Measurements from ENCODE around the gene ST6GAL1. TPM values are rescaled to one million over a fixed set of nuclear protein-coding genes. Genes with fewer than 3 reads are reported as not detected.

The ST6GAL1 gene
- polyA plus RNA-seq, 1 donor: 126 TPM

DNA sequence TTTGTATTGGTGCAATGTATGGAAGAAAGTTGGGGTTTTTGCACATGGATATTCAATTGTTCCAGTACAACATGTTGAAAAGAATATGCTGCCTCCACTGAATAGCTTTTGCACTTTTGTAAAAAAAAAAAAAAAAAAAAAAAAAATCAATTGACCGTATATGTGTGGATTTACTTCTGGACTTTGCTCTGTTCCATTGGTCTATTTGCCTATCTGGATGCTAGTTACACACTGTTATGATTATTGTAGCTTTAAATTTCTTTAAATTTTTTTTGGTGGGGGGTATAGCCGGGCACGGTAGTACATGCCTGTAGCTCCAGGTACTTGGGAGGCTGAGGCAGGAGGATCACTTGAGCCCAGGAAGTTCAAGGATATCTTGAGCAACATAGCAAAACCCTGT is 156.5 kb downstream of the ST6GAL1 start:
- Histone ChIP-seq H3K27me3 (ENCODE audit: control insufficient read depth, insufficient read depth, low read length) (no peaks in the 10 kb centered on the region), H3K4me1 (ENCODE audit: control insufficient read depth, insufficient read depth, low read length) (no peaks in the 10 kb centered on the region), H3K36me3 (ENCODE audit: control insufficient read depth, insufficient read depth, low read length) (no peaks in the 10 kb centered on the region), H3K27ac (ENCODE audit: low read length) (no peak overlapping the region), H3K9me3 (ENCODE audit: control insufficient read depth, low read depth, low read length) (peaks cover 13% of the 10 kb centered on the region), H3K4me3 (ENCODE audit: low read length) (no peak overlapping the region)
- WGBS (ENCODE audit: insufficient coverage, low lambda C conversion rate): no CpG with 5 or more reads among the region's 3 CpGs
- DNase-seq: no peak

DNA sequence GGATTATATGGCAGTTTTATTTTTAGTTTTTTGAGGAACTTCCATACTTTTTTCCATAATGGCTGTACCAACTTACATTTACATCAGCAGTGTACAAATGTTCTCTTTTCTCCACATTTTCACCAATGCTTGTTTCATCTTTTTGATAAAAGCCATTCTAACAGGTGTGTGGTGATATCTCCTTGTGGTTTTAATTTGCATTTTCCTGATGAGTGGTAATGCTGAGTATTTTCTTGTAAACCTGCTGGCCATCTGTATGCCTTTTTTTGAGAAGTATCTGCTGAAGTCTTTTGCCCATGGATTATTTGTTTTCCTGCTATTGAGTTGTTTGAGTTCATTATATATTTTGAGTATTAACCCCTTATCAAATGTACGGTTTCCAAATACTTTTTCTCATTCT is 158.4 kb downstream of the ST6GAL1 start:
- no CpG with 5 or more reads among the region's 1 CpG for WGBS (ENCODE audit: insufficient coverage, low lambda C conversion rate)
- no peaks in the 10 kb centered on the region for H3K36me3 ChIP-seq (ENCODE audit: control insufficient read depth, insufficient read depth, low read length)
- H3K27ac ChIP-seq (ENCODE audit: low read length): no peak overlapping the region
- H3K27me3 ChIP-seq (ENCODE audit: control insufficient read depth, insufficient read depth, low read length): no peaks in the 10 kb centered on the region
- no peaks in the 10 kb centered on the region for H3K4me1 ChIP-seq (ENCODE audit: control insufficient read depth, insufficient read depth, low read length)
- H3K9me3 ChIP-seq (ENCODE audit: control insufficient read depth, low read depth, low read length): peaks cover 13% of the 10 kb centered on the region
- no peak overlapping the region for H3K4me3 ChIP-seq (ENCODE audit: low read length)
- DNase-seq: no peak

DNA sequence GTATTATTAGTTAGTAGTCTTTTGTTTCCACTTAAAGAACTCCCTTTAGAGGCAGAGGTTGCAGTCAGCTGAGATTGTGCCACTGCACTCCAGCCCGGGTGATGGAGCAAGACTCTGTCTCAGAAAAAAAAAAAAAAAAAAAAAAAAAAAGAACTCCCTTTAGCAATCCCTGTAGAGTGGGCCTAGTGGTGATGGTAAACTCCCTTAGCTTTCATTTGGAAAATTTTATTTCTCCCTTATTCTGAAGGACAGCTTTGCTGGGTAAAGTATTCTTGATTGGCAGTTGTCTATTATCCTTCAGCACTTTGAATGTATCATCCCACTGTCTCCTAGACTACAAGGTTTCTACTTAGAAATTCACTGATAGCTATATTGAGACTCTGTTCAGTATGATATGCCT is 163.0 kb downstream of the ST6GAL1 start:
- H3K9me3 ChIP-seq (ENCODE audit: control insufficient read depth, low read depth, low read length): peaks cover 6% of the 10 kb centered on the region
- WGBS (ENCODE audit: insufficient coverage, low lambda C conversion rate): no CpG with 5 or more reads among the region's 1 CpG

DNA sequence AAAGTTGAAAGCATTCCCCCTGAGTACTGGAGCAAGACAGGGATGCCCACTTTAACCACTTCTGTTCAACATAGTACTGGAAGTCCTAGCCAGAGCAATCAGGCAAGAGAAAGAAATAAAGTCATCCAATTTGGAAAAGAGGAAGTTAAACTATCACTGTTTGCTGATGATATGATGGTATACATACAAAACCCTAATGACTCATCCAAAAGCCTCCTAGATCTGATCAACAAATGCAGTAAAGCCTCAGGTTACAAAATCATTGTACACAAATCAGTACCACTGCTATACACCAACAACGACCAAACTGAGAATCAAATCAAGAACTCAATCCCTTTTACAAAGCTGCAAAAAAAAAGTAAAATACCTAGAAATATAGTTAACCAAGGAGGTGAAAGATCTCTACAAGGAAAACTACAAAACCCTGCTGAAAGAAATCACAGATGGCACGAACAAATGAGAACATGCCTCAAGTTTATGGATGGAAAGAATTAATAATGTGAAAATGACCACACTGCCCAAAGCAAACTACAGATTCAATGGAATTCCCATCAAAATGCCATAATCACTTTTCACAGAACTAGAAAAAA is 168.7 kb downstream of the ST6GAL1 start:
- no peaks in the 10 kb centered on the region for H3K27me3 ChIP-seq (ENCODE audit: control insufficient read depth, insufficient read depth, low read length)
- WGBS (ENCODE audit: insufficient coverage, low lambda C conversion rate): no CpG with 5 or more reads among the region's 2 CpGs
- H3K4me3 ChIP-seq (ENCODE audit: low read length): no peak overlapping the region
- no peak overlapping the region for H3K27ac ChIP-seq (ENCODE audit: low read length)
- H3K36me3 ChIP-seq (ENCODE audit: control insufficient read depth, insufficient read depth, low read length): no peaks in the 10 kb centered on the region
- H3K9me3 ChIP-seq (ENCODE audit: control insufficient read depth, low read depth, low read length): peaks cover 3% of the 10 kb centered on the region
- H3K4me1 ChIP-seq (ENCODE audit: control insufficient read depth, insufficient read depth, low read length): peaks cover 4% of the 10 kb centered on the region
- no peak for DNase-seq

More for the DNA sequence above, 163.0 kb downstream of the ST6GAL1 start:
- no peaks in the 10 kb centered on the region for H3K36me3 ChIP-seq (ENCODE audit: control insufficient read depth, insufficient read depth, low read length)
- no peak for DNase-seq
- H3K27me3 ChIP-seq (ENCODE audit: control insufficient read depth, insufficient read depth, low read length): no peaks in the 10 kb centered on the region
- H3K27ac ChIP-seq (ENCODE audit: low read length): no peak overlapping the region
- no peaks in the 10 kb centered on the region for H3K4me1 ChIP-seq (ENCODE audit: control insufficient read depth, insufficient read depth, low read length)
- no peak overlapping the region for H3K4me3 ChIP-seq (ENCODE audit: low read length)

GRCh38 chr3:187101184-187102072 is 171.1 kb downstream of the ST6GAL1 start:
- Histone ChIP-seq H3K4me1 (ENCODE audit: control insufficient read depth, insufficient read depth, low read length) (peaks cover 4% of the 10 kb centered on the region), H3K36me3 (ENCODE audit: control insufficient read depth, insufficient read depth, low read length) (no peaks in the 10 kb centered on the region), H3K4me3 (ENCODE audit: low read length) (no peak overlapping the region), H3K9me3 (ENCODE audit: control insufficient read depth, low read depth, low read length) (no peaks in the 10 kb centered on the region), H3K27ac (ENCODE audit: low read length) (no peak overlapping the region), H3K27me3 (ENCODE audit: control insufficient read depth, insufficient read depth, low read length) (no peaks in the 10 kb centered on the region)
- DNase-seq: peak; percentile 31 to 50
- no CpG with 5 or more reads among the region's 9 CpGs for WGBS (ENCODE audit: insufficient coverage, low lambda C conversion rate)

GRCh38 chr3:187102073-187102634 is 171.8 kb downstream of the ST6GAL1 start:
- WGBS (ENCODE audit: insufficient coverage, low lambda C conversion rate): no CpG with 5 or more reads among the region's 1 CpG
- no peak overlapping the region for H3K4me3 ChIP-seq (ENCODE audit: low read length)
- no peak overlapping the region for H3K27ac ChIP-seq (ENCODE audit: low read length)
- no peaks in the 10 kb centered on the region for H3K27me3 ChIP-seq (ENCODE audit: control insufficient read depth, insufficient read depth, low read length)
- no peak for DNase-seq
- no peaks in the 10 kb centered on the region for H3K36me3 ChIP-seq (ENCODE audit: control insufficient read depth, insufficient read depth, low read length)
- H3K4me1 ChIP-seq (ENCODE audit: control insufficient read depth, insufficient read depth, low read length): peaks cover 4% of the 10 kb centered on the region
- no peaks in the 10 kb centered on the region for H3K9me3 ChIP-seq (ENCODE audit: control insufficient read depth, low read depth, low read length)

DNA sequence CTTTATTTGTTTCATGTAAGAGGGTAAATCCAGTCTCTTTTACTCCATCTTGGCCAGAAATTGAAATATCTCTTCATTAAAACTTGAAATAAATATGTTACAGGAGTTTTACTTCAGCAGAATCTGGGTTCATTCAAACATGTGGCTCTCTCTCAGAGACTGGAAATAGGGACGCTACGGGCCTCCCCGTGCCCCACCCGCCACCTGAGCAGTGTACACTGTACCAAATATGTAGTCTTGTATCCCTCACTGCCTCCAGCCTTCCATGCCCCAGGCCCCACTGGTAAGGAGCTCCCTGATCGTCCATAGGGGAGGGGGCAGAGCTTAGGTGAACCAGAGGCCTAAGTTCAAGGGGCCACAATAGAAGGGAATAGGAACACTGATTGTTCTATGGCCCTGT is 172.9 kb downstream of the ST6GAL1 start:
- Histone ChIP-seq H3K27ac (ENCODE audit: low read length) (no peak overlapping the region), H3K4me3 (ENCODE audit: low read length) (no peak overlapping the region), H3K36me3 (ENCODE audit: control insufficient read depth, insufficient read depth, low read length) (no peaks in the 10 kb centered on the region), H3K4me1 (ENCODE audit: control insufficient read depth, insufficient read depth, low read length) (peaks cover 4% of the 10 kb centered on the region), H3K9me3 (ENCODE audit: control insufficient read depth, low read depth, low read length) (no peaks in the 10 kb centered on the region), H3K27me3 (ENCODE audit: control insufficient read depth, insufficient read depth, low read length) (no peaks in the 10 kb centered on the region)
- WGBS (ENCODE audit: insufficient coverage, low lambda C conversion rate): no CpG with 5 or more reads among the region's 5 CpGs
- no peak for DNase-seq

DNA sequence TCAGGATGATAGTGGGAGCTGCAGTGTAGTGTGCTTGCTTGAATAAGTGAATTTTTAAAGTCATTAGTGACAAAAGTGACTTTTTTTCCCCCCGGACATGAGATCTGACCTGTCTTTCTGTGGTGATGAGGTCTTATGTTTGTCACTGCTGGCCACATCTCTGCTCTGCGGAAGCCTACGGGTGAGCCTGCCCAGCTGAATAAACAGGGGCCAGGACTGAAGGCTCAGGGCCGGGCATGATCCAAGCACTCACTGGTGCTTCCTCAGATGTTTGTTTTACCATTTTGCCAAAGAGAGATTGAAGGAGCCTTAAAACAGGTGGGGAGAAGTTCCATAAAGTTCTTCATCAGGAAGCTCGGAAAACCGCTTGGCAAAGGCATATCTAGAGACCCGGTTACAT is 174.0 kb downstream of the ST6GAL1 start:
- WGBS (ENCODE audit: insufficient coverage, low lambda C conversion rate): no CpG with 5 or more reads among the region's 7 CpGs
- Histone ChIP-seq H3K4me1 (ENCODE audit: control insufficient read depth, insufficient read depth, low read length) (peaks cover 4% of the 10 kb centered on the region), H3K27ac (ENCODE audit: low read length) (no peak overlapping the region), H3K9me3 (ENCODE audit: control insufficient read depth, low read depth, low read length) (no peaks in the 10 kb centered on the region), H3K4me3 (ENCODE audit: low read length) (no peak overlapping the region), H3K36me3 (ENCODE audit: control insufficient read depth, insufficient read depth, low read length) (no peaks in the 10 kb centered on the region), H3K27me3 (ENCODE audit: control insufficient read depth, insufficient read depth, low read length) (no peaks in the 10 kb centered on the region)
- DNase-seq: no peak

DNA sequence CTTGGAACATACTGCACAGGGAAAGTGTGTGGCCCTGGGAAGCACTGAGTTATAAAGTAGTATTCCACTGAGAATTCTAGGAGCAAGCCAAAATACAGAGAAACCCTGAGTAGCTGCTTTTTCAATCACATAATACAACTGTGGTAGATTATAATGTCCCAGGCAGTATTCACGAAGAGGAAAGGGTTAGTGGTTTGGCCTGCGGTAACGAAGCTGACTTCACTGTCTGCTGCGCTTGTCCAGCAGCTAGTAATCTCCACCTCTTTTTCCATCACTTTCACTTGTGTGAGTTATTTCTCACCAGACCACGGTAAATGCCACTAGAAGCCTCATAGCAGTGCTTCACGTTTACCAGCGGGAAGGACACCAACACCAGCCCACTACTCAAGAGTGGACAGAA is 174.6 kb downstream of the ST6GAL1 start:
- DNase-seq: peak in 1 of 2 donors; percentile 2
- H3K27ac ChIP-seq (ENCODE audit: low read length): no peak overlapping the region
- H3K4me1 ChIP-seq (ENCODE audit: control insufficient read depth, insufficient read depth, low read length): peaks cover 4% of the 10 kb centered on the region
- no peaks in the 10 kb centered on the region for H3K36me3 ChIP-seq (ENCODE audit: control insufficient read depth, insufficient read depth, low read length)
- WGBS (ENCODE audit: insufficient coverage, low lambda C conversion rate): no CpG with 5 or more reads among the region's 7 CpGs
- no peaks in the 10 kb centered on the region for H3K9me3 ChIP-seq (ENCODE audit: control insufficient read depth, low read depth, low read length)
- H3K4me3 ChIP-seq (ENCODE audit: low read length): no peak overlapping the region
- H3K27me3 ChIP-seq (ENCODE audit: control insufficient read depth, insufficient read depth, low read length): no peaks in the 10 kb centered on the region

- peaks cover 4% of the 10 kb centered on the region for H3K4me1 ChIP-seq (ENCODE audit: control insufficient read depth, insufficient read depth, low read length)
- no peak for DNase-seq
- H3K9me3 ChIP-seq (ENCODE audit: control insufficient read depth, low read depth, low read length): no peaks in the 10 kb centered on the region
- no peak overlapping the region for H3K4me3 ChIP-seq (ENCODE audit: low read length)
- WGBS (ENCODE audit: insufficient coverage, low lambda C conversion rate): 87% methylated on average over 2 of the region's 3 CpGs
- H3K36me3 ChIP-seq (ENCODE audit: control insufficient read depth, insufficient read depth, low read length): no peaks in the 10 kb centered on the region
- no peak overlapping the region for H3K27ac ChIP-seq (ENCODE audit: low read length)
- H3K27me3 ChIP-seq (ENCODE audit: control insufficient read depth, insufficient read depth, low read length): no peaks in the 10 kb centered on the region
Observed at GRCh38 chr3:187105700-187106099, 175.4 kb downstream of the ST6GAL1 start.
